ENCODE measurements around the gene PRM1. TPM values are rescaled to one million over a fixed set of nuclear protein-coding genes. Genes with fewer than 3 reads are reported as not detected.

Gene PRM1
- total RNA-seq, 1 experiment from 2014 or later = not detected

GRCh38 chr16:11283820-11284248, 2.7 kb upstream of the PRM1 start:
- in situ Hi-C loops (cut with HindIII; ENCODE audit: low pct_unique_long_range_greater_than_20kb, low sequenced_read_pairs) = no loop called here
- DNase-seq (ENCODE audit: low read depth, low spot score) = no peak

GRCh38 chr16:11278681-11279628, 2.2 kb downstream of the PRM1 start:
- DNase-seq (ENCODE audit: low read depth, low spot score) = no peak
- in situ Hi-C loops (cut with HindIII; ENCODE audit: low pct_unique_long_range_greater_than_20kb, low sequenced_read_pairs) = no loop called here

- in situ Hi-C loops (cut with HindIII; ENCODE audit: low pct_unique_long_range_greater_than_20kb, low sequenced_read_pairs) = no loop called here
- DNase-seq (ENCODE audit: low read depth, low spot score) = no peak
Observed at GRCh38 chr16:11277607-11278337, 3.4 kb downstream of the PRM1 start.

GRCh38 chr16:11276896-11277593, 4.1 kb downstream of the PRM1 start:
- in situ Hi-C loops (cut with HindIII; ENCODE audit: low pct_unique_long_range_greater_than_20kb, low sequenced_read_pairs) = no loop called here
- DNase-seq (ENCODE audit: low read depth, low spot score) = no peak

- DNase-seq (ENCODE audit: low read depth, low spot score) = no peak
- in situ Hi-C loops (cut with HindIII; ENCODE audit: low pct_unique_long_range_greater_than_20kb, low sequenced_read_pairs) = no loop called here
Observed at GRCh38 chr16:11276143-11276895, 4.8 kb downstream of the PRM1 start, which contains the start of gene PRM2. TSS of gene PRM2 (minus strand) at chr16:11276480. CDS start at chr16:11276370, 110 bp downstream.

DNA sequence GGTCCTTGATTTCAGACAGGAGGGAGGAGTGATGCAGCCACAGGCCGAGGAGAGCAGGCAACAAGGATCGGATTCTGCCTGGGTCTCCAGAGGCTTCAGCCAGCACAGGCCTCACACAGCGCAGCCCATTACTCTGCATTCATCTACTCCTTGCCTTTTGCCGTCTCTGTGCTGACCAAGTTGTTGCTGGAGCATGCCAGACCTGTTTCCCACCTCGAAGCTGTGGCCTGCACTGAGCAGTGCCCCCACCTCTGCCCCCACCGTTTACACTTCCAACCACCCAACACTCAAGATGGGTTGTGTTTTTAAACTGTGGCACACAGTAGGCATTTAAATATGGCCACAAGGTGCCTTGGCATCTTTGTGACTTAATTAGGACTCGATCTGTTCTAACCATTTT, 6.2 kb downstream of the PRM1 start:
- in situ Hi-C loops (cut with HindIII; ENCODE audit: low pct_unique_long_range_greater_than_20kb, low sequenced_read_pairs) = no loop called here

DNA sequence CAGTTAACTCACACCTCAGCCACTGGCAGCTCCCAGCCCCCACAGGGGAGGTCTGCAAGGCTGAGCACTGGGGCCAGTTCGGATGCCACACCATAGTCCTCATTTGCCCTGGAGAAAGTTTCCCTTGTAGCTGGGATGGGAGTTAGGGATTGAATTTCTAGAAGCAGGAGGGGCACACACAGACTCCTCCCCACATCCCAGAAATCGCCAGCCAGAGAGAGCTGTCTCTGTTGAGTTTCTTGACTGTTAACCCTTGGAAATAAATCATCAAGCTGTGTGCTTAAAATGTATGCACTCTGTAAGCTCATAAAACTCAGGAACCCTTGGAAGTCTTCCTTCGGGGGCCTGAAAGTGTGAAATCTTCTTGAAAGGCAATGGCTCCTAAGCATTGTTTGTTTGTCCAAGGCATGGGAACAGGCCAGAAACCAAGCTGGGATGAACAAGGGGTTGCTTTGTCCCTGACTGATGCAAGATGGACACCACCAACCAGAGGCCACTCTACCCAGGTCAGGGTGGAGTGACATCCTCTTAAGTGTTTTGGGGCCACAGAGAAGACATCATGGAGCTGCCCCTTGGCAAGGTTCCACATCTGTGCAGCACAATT, 7.3 kb downstream of the PRM1 start:
- in situ Hi-C loops (cut with HindIII; ENCODE audit: low pct_unique_long_range_greater_than_20kb, low sequenced_read_pairs) = no loop called here
- peak; percentile 71 for DNase-seq (ENCODE audit: low read depth, low spot score)

More for the DNA sequence above, 6.2 kb downstream of the PRM1 start:
- no peak for DNase-seq (ENCODE audit: low read depth, low spot score)

DNA sequence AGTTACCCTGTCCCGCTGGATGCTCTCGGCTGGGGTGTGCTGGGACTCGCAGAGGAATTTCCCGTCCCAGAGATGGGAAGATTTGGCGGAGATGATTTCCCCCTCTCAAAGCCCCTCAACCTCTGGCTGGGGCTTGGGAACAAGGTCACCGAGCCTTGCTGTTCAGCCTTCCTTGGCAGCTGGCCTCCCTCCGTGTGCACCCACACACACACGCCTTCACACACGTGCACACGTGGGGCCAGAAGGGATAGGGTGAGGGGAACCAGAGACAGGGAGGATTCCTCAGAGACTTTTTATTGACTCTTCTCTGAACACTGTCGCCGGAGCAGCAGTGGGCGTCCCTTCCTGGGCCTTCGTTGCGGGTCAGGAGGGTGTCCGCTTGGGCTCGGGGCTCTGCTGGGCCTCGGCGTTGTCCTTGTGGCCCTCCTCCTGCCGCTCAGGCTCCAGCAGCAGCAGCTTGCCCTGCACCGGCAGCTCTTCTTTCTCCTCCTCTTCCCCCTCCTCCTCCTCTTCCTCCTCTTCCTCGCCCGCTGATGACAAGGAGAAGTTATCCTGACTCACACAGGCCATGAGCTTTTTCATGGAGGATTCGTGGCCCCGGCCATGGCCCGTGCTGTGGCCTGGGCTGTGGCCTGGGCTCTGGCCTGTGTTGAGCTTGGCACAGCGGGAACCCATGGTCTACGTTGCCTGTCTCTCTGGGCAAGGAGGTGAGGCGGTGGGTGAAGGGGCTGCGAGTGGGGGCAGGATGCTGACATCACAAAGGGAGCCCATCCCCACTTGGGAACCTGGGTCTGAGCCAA, 8.0 kb downstream of the PRM1 start, which contains the start of gene PRM3:
Gene PRM3, minus strand, starts transcription at position 709 of the 800 bp plus-strand sequence. Its CDS starts 34 bp downstream, at position 675.
- no peak for DNase-seq (ENCODE audit: low read depth, low spot score)
- in situ Hi-C loops (cut with HindIII; ENCODE audit: low pct_unique_long_range_greater_than_20kb, low sequenced_read_pairs) = no loop called here

DNA sequence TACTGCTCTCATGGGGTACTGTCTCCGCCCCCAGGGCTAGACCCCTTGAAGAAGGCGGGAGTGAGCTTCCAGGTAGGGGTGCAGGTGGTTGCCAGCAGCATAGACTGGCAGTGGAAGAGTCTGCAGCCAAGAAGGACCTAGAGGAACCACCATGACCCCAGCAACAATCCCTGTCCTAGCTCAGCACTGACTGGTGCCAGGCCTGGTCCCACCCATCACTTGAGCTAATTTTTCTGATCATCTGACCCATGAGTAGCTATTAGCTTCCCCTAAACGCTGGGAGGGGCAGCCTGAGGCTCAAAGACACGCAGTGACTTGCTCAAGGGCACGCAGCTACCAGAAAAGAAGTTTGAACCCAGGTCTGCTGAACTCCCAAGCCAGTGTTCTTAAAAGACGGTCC, 8.6 kb downstream of the PRM1 start:
- DNase-seq (ENCODE audit: low read depth, low spot score) = no peak
- in situ Hi-C loops (cut with HindIII; ENCODE audit: low pct_unique_long_range_greater_than_20kb, low sequenced_read_pairs) = no loop called here

DNA sequence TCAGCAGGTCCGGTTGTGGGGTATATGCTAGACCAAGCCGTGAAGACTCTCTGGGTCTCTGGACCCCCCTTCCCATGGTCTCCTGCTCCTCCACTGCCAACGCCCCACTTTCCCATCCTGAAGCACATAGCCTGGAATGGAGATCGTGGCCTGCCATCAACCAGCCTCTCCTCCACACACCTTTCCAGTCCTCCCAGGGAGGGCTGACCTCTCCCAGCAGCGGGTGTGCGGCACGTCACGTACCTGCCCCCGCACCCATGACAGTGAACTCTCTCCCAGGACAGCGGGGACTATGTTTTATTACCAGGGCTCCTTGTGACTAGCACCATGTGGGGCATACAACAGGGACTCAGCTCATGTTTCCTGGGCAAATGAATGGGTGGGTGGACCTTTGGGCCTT, 9.5 kb downstream of the PRM1 start:
- in situ Hi-C loops (cut with HindIII; ENCODE audit: low pct_unique_long_range_greater_than_20kb, low sequenced_read_pairs) = no loop called here

DNA sequence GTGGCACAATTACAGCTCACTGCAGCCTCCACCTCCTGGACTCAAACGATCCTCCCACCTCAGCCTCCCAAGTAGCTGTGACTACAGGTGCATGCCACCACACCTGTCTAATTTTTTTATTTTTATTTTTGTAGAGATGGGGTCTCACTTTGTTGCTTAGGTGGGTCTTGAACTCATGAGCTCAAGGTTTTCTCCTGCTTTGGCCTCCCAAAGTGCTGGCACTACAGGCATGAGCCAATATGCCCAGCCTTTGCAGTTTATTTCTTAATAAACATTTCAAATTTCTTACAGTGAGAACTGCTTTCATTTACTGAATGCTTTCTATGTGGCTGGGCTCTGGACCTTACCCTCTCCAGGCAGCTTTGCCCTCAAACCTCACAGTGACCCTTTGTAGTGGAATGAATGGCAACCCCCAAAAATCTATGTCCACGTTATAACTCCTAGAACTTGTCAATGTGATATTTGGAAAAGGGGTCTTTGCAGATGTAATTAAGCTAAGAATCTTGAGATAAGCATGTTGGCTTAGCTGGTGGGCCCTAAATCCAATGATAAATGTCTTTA, 10.4 kb downstream of the PRM1 start:
- no peak for DNase-seq (ENCODE audit: low read depth, low spot score)
- in situ Hi-C loops (cut with HindIII; ENCODE audit: low pct_unique_long_range_greater_than_20kb, low sequenced_read_pairs) = no loop called here

More for the DNA sequence above, 9.5 kb downstream of the PRM1 start:
- DNase-seq (ENCODE audit: low read depth, low spot score) = no peak

- no peak for DNase-seq (ENCODE audit: low read depth, low spot score)
- in situ Hi-C loops (cut with HindIII; ENCODE audit: low pct_unique_long_range_greater_than_20kb, low sequenced_read_pairs) = no loop called here
Observed at GRCh38 chr16:11268921-11269375, 12.2 kb downstream of the PRM1 start, which contains the start of gene TNP2. TSS of gene TNP2 (minus strand) at chr16:11269325. CDS start at chr16:11269262, 63 bp downstream.

DNA sequence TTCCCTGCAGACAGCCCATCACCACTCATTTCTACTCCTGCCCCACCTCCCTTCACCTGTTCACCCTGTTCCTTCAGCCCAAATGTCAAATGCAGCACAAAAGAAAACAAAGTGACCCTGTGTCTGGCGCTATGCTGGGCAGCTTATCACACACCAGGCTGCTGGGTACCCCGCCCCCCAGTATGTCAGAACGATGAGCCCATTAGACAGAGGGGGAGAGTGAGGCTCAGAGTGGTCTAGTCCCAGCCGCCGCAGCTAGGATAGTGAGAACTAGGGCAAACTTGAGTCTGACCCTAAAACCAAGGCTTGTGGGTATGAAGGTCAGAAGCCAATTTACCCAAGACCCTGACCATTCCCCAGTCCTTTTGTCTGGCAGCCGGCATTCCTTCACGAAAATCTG, 16.0 kb downstream of the PRM1 start:
- no peak for DNase-seq (ENCODE audit: low read depth, low spot score)

GRCh38 chr16:11264155-11264832, 16.8 kb downstream of the PRM1 start:
- DNase-seq (ENCODE audit: low read depth, low spot score) = no peak
- in situ Hi-C loops (cut with HindIII; ENCODE audit: low pct_unique_long_range_greater_than_20kb, low sequenced_read_pairs) = no loop called here

More for the DNA sequence above, 16.0 kb downstream of the PRM1 start:
- in situ Hi-C loops (cut with HindIII; ENCODE audit: low pct_unique_long_range_greater_than_20kb, low sequenced_read_pairs) = no loop called here

DNA sequence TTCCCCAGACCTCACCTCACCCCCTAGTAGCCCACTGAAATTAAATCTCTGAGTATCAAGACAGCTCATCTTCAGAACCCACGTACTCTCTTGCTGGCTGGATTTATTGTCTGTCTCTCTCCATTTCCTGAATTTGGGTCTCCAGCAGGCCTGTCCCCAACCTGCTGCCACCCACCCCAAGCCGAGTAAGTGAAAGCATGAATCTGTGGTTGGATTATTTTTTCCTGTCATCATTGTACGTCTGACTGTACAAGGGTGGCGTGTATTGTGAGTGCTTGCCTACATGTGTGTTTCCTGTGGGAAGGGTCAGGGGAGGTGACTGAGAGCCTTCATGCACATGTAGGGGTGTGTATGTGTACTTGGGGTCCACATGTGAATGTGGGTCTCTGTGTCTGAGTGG, 17.4 kb downstream of the PRM1 start:
- DNase-seq (ENCODE audit: low read depth, low spot score) = no peak
- in situ Hi-C loops (cut with HindIII; ENCODE audit: low pct_unique_long_range_greater_than_20kb, low sequenced_read_pairs) = no loop called here
